Skeletal muscle cell (primary cell): Measurements from ENCODE around the gene SLC10A2.

Experiments used
- DNase-seq: peaks from one replicate; pipeline ENCODE4 v3.0.0-alpha.2; 2010; ENCODE audit warnings: low read depth
- H3K4me3 ChIP-seq: 2 replicates; pipeline ENCODE4 v1.5.1; 2011; ENCODE audit warnings: low read depth, mild to moderate bottlenecking, control low read depth, low read length, moderate library complexity

The SLC10A2 gene

GRCh38 chr13:103056008-103056407, 10.2 kb downstream of the SLC10A2 start:
- DNase-seq = no peak
- no peak overlapping the region for H3K4me3 ChIP-seq

GRCh38 chr13:103055166-103055565, 11.1 kb downstream of the SLC10A2 start:
- DNase-seq = no peak
- H3K4me3 ChIP-seq = no peak overlapping the region

GRCh38 chr13:103046676-103047075, 19.5 kb downstream of the SLC10A2 start:
- H3K4me3 ChIP-seq = no peak overlapping the region
- no peak for DNase-seq

GRCh38 chr13:103044056-103044455, 22.2 kb downstream of the SLC10A2 start:
- no peak for DNase-seq
- H3K4me3 ChIP-seq = no peak overlapping the region

GRCh38 chr13:103040006-103040405, 26.2 kb downstream of the SLC10A2 start:
- DNase-seq = no peak

GRCh38 chr13:103039183-103039582, 27.0 kb downstream of the SLC10A2 start:
- H3K4me3 ChIP-seq = no peak overlapping the region
- DNase-seq = no peak

More at GRCh38 chr13:103040006-103040405, 26.2 kb downstream of the SLC10A2 start:
- no peak overlapping the region for H3K4me3 ChIP-seq

GRCh38 chr13:103036268-103036667, 29.9 kb downstream of the SLC10A2 start:
- no peak for DNase-seq
- H3K4me3 ChIP-seq = no peak overlapping the region

GRCh38 chr13:103033999-103034398, 32.2 kb downstream of the SLC10A2 start:
- H3K4me3 ChIP-seq = no peak overlapping the region
- no peak for DNase-seq

GRCh38 chr13:103031332-103031873, 34.8 kb downstream of the SLC10A2 start:
- no peak for DNase-seq
- no peak overlapping the region for H3K4me3 ChIP-seq

- H3K4me3 ChIP-seq = no peak overlapping the region
- no peak for DNase-seq
These were observed 35.4 kb downstream of the SLC10A2 start for GRCh38 chr13:103030776-103031175.

GRCh38 chr13:103029798-103030197, 36.4 kb downstream of the SLC10A2 start:
- DNase-seq = no peak
- H3K4me3 ChIP-seq = no peak overlapping the region

GRCh38 chr13:103022336-103022735, 43.9 kb downstream of the SLC10A2 start:
- no peak for DNase-seq
- H3K4me3 ChIP-seq = no peak overlapping the region

GRCh38 chr13:103018556-103018955, 47.7 kb downstream of the SLC10A2 start:
- no peak overlapping the region for H3K4me3 ChIP-seq
- DNase-seq = no peak

- DNase-seq = no peak
These were observed 53.6 kb downstream of the SLC10A2 start for GRCh38 chr13:103012646-103013045.

GRCh38 chr13:103009051-103009840, 57.0 kb downstream of the SLC10A2 start:
- H3K4me3 ChIP-seq = no peak overlapping the region
- DNase-seq = peak; percentile 6

More at GRCh38 chr13:103012646-103013045, 53.6 kb downstream of the SLC10A2 start:
- H3K4me3 ChIP-seq = no peak overlapping the region

GRCh38 chr13:103007427-103007762, 58.8 kb downstream of the SLC10A2 start:
- no peak for DNase-seq

GRCh38 chr13:103006641-103007426, 59.4 kb downstream of the SLC10A2 start:
- DNase-seq = no peak
- no peak overlapping the region for H3K4me3 ChIP-seq

More at GRCh38 chr13:103007427-103007762, 58.8 kb downstream of the SLC10A2 start:
- no peak overlapping the region for H3K4me3 ChIP-seq

- no peak for DNase-seq
- H3K4me3 ChIP-seq = no peak overlapping the region
These were observed 61.4 kb downstream of the SLC10A2 start for GRCh38 chr13:103004661-103005345.

GRCh38 chr13:103003631-103004030, 62.6 kb downstream of the SLC10A2 start:
- DNase-seq = no peak
- H3K4me3 ChIP-seq = no peak overlapping the region

GRCh38 chr13:103002279-103002678, 63.9 kb downstream of the SLC10A2 start:
- DNase-seq = no peak

More at GRCh38 chr13:103002279-103002678, 63.9 kb downstream of the SLC10A2 start:
- no peak overlapping the region for H3K4me3 ChIP-seq
